Activated T-cell treated with anti-CD3 and anti-CD28 coated beads for 4 hours (primary cell): ENCODE measurements around the gene ISL2.
A peak's percentile ranks its signal among the peaks of the same experiment; 100 is the strongest.
"Not testable (repeated sequence)": the region's sequence is repeated elsewhere in the genome, so short reads cannot be mapped to it uniquely, and the experiment has no call there.

Source experiments
- DNase-seq: peaks from one replicate; pipeline ENCODE4 v3.0.0-alpha.2; 2020

The ISL2 gene

DNA sequence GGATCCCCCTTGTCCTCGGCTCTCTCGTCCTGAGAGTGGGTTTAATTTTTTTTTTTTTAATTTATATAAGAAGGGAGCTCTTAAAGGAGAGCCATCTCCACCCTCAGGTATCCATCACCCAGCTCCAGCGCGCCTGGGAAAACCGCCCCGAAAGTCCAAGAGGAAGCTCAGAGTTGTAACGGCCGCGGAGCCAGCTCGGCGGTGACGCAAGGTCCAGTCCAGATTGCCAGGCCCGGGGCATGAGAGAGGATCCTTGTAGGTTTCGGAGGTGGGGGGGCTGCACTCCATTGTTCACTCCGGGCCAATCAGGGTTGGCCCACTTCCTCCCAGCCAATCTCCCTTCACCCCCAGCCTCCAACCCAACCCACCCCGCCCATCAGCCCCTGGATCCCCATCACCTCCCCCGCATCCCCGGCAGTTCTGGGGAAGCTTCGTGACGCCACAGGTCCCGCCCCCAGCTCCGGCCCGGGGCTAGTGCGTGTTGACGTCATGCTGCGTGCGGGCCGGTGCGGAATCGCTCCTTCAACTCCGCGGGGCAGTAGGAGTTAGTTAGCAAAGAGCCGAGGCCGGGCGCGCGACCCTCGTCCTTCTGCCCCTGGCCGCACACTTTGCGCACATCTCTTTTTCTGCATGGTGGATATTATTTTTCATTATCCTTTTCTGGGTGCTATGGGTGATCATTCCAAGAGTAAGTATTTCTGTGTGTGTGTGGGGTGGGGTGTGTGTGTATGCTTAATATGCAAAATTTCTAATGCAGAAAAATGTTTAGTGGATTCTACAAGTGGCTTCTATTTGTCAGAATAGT, at the start of gene ISL2:
ISL2 (plus strand) TSS at position 520 of the 805 bp plus-strand sequence; CDS start at position 631, 111 bp downstream.
- peak; percentile 55 for DNase-seq

DNA sequence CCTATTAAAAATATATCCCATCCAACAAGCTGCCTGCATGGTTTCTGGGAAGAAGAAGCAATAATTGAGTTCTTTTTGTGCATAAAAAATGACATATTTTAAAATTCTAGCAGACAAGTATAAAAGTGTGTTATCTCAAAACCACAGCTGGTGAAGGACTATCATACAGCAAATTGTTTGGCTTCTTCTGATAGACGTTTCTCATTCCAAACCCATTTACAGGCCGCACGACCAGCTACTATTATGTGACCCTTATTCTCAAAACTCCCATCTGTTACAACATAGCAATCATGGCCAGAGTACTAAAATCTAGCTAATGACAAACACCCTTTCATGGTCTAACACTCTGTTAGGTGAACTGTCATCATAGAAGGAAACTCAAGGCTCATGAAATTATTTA, 47.0 kb upstream of the ISL2 start:
- DNase-seq = no peak

DNA sequence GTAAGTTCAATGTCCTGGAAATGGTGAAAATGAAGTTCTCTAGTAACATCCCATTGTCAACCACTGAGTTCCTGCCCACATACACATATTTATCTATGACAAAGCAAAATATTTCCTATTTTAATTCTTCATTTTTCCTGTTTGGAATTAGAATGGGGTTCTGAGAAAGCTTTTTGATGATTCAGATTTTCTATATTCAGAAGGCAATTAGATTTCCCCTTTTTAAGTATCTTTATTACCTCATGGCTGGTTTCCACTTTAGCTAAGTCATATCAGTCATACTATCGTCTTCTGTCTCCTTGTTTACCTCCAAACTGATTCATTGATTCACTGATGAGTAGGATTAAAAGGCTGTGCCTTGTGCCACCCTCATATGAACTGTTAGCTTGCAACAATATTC, 43.2 kb upstream of the ISL2 start:
- DNase-seq = no peak

DNA sequence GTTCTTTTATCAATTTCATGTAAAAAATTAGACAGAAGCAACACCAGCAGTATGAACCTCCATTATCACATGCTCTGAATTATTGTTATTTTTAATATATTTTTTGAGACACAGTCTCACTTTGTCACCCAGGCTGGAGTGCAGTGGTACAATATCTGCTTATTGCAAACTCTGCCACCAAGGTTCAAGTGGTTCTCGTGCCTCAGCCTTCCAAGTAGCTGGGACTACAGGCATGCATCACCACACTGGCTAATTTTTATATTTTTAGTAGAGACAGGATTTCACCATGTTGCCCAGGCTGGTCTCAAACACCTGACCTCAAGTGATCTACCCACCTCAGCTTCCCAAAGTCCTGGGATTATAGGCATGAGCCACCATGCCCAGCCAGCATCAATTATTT, 42.1 kb upstream of the ISL2 start:
- not testable (repeated sequence) for DNase-seq

DNA sequence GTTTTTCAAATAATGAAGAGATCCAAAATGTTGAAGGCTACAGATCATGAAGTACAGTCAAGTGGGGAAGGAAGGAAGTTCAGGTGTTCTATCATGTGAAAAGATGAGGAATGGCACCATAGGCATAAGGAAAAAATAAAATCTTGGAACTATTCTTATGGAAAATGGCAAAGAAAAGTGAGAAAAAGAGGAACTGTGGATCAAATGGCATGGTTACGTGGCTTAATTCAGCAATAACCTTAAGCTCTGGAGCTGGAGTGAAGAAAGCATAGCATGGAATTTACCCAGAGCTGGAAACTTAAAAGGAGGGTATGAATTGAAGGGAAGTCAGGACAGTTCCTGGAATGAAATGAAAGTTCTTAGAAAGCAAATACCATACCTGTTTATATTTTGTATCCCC, 39.7 kb upstream of the ISL2 start:
- no peak for DNase-seq

DNA sequence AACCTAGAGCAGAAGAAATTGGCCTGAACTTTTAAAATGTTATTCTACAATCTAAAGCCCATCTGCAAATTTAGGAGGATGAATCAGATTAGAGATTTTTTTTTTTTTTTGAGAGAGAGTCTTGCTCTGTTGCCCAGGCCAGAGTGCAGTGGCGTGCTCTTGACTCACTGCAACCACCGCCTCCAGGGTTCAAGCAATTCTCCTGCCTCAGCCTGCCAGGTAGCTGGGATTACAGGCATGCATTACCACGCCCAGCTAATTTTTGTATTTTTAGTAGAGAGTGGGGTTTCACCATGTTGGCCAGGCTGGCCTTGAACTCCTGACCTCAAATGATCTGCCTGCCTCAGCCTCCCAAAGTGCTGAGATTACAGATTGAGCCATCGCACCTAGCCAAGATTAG, 38.6 kb upstream of the ISL2 start:
- not testable (repeated sequence) for DNase-seq

DNA sequence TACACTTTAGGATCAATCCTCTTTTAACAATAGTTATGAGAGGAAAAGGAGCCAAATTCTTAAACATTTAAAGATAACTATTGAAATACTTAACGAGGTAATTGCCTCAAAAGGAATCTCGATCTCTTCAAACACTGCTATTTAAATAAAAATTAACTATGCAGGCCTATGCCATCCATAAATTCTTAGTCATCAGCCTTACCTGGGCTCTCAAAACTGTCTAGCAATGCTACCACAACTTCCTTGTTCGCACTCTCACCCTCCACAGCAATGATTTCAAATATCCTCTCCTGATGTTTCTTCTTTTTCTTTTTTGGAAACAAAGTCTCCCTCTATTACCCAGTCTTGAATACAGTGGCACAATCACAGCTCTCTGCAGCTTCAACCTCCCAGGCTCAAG, 37.6 kb upstream of the ISL2 start:
- no peak for DNase-seq

DNA sequence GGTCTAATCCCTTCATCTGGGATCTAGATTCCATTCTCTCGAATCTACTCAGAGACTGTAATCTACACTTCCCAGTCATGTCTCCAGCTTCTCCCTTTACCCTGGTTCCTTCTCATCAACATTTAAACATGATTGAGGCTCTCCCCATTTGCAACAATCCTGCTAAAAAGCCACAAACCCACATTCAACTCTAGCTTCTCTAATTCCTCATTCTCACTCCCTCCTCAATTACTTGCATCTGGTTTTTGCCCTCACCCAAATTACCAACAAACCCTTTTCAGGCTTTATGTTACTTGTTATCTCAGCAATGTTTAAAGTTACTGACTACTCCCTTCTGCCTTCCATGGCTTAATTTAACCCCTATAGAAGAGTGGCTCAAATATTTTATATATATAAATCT, 36.8 kb upstream of the ISL2 start:
- no peak for DNase-seq

DNA sequence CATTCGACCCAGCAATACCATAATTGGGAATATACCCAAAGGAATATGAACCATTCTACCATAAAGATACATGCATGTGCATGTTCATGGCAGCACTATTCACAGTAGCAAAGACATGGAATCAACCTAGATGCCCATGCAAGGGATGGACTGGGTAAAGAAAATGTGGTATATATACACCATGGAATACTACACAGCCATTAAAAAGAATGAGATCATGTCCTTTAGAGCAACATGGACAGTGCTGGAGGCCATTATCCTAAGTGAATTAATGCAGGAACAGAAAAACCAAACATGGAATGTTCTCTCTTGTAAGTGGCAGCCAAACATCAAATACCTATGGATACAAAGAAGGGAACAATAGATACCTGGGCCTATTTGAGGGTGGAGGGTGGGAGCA, 32.7 kb upstream of the ISL2 start:
- DNase-seq = no peak

DNA sequence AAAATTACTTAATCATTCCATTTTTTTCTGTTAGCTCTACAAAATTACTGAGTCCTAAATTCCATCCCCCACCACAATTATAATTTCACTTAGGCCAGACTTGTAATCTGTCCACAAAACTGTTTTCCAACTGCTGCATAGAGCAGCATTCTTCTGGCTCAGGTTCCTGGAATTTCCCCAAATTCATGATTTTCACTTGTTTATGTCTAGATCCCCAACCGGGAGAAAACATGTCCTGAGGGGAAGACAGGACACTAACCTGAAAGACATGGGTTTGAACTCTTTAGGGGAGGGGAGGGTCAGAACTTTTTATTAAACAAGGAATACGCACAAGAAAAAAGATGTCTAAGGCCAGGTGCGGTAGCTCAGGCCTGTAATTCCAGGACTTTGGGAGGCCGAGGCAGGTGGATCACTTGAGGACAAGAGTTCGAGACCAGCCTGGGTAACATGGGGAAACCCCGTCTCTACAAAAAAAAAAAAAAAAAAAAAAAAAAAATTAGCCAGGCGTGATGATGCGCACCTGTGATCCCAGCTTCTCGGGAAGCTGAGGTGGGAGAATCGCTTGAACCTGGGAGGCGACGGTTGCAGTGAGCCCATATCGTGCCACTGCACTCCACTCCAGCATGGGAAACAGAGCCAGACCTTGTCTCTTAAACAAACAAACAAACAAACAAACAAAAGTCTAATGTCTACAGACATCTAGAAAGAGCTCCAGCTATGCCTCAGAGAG, 26.8 kb upstream of the ISL2 start:
- no peak for DNase-seq

DNA sequence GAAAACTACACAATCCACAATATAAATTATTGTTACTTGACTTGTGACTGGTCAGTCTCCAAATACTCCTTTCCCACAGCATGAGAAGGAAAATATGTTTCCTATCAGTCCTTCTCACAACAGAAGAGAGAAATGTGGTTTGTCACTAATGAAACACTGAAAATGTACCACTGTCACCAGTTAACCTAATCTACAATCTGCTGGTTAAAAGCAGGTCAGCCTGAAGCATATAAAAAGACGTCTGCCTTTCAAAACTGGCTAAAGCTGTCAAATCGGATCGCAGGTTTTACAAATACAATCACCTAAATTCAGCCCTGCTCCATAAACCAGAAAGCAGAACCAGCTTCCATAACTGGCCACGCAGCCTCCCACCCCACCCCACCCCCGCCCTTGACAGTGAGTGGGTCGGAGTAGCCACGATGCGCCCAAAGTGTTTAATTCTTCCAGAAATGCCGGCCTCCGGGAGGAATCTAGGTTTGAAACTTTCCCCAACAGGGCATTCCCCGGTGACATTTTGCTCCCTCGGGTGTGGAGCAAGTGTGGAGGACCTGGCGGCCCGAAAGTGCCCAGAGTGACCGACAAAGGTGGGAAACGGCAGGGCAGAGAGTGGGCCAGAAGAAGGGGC, 26.0 kb upstream of the ISL2 start:
- peak; percentile 3 for DNase-seq

DNA sequence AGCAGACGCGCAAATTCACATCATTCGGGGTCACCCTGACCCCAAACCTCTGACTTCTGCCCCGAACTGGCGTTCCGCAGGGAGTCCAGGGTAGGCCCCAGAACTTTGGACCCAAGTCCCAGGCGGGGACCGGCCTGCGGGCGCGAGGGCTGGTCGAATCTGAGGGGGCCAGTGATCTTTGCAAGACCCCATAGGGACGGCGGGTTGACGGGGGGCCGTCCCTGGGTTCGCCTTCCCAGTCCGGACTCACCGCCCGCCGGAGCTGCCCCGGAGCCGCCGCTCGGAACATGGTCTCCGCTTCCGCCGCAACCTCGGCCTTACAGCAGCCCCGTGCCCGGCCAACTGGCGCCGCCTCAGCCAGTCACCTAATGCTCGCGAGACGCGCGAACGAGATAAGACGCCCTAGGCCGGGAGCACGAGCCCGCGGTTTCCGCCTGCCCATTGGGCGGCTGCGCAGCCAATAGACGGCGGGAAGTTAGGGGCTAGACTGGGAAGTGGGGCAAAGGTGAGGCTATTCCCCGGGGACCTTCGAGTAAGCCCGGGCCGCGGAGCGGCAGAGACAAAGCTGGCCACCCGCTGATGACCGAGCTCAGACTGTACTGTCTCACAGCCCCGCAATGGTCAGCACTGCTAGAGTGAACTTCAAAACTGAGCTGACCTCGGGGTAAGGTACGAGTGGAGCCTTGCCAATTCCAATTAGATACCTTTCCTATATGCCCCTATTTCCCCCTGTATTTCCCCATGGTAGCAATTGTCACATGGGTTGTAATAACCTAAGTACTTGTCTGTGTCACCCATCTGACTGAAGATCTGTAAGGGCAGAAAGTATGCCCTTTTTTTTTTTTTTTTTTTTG, 25.2 kb upstream of the ISL2 start, which contains the start of gene ETFA:
ETFA (minus strand) TSS at position 370 of the 854 bp plus-strand sequence; CDS start at position 289, 81 bp downstream.
- peak; percentile 85 for DNase-seq

DNA sequence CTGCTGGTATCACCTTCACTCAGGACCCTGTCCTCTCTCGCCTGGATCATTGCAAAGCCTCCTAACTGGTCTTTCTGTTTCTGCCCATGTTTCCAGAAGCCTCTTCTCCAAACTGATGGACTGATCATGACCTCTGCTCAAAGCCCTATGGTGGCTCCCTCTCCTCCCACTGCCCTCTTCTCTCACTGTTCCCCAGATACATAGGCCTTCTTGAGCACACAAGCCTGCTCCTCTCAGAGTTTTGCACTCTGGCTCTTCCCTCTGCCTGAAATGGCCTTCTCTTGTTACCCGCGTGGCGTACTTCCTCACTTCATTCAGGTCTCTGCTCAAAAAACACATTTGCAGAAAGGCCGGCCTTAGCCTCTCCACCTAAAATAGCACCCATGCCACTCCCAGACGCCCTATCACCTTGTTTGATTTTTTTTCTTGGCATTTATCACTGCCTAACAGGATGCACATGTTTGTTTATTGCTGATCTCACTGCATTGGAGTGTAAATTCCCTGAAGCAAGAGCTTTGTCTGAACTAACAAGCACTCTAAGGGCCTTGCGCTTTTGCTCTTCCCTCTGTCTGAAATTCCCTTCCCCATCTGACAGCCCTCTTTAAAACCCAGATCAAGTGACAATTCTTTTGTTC, 23.9 kb upstream of the ISL2 start:
- no peak for DNase-seq

DNA sequence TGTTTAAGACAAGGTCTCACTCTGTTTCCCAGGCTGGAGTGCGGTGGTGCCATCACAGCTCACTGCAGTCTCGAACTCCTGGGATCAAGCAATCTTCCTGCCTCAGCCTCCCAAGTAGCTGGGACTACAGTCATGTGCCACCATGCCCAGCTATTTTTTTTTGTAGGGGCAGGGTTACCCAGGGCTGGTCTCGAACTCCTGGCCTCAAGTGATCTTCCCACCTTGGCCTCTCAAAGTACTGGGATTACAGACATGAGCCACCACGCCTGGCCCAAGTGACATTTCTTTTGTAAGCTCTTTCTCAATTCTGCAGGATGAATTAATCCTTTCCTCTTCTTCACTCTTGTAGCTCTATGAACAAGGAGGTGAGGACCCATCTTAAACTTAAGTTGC, 23.4 kb upstream of the ISL2 start:
- not testable (repeated sequence) for DNase-seq

DNA sequence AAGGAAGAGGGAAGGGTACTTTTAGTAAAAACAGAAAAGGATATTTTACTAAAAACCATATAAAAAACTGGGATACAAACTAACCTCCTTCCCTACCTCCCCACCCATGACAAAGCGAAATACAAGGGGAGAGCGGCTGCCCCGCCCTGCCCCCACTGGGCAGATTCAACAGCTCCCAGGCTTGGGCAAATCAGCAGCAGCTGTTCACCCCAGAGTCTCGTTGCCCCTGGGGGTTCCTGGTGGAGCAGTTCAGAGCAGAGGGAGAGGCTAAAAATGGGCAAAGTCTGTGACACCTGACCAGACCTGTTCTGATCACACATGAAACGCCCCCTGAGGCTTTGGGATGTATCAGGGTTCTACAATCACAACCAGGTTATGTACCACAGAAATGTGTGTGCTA, 22.8 kb upstream of the ISL2 start:
- no peak for DNase-seq

DNA sequence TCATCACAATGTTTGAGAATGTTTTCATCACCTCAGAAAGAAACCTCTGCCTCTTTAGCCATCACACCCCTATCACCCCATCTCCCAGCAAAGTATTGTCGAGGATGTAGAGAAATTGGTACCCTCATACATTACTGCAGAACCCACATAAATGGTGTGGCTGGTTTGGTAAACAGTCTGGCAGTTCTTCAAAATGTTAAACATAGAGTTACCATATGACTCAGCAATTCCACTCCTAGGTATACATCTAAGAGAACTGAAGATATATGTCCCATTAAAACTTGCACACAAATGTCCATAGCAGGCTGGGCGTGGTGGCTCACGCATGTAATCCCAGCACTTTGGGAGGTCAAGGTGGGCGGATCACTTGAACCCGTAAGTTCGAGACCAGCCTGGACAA, 16.6 kb upstream of the ISL2 start:
- DNase-seq = no peak

DNA sequence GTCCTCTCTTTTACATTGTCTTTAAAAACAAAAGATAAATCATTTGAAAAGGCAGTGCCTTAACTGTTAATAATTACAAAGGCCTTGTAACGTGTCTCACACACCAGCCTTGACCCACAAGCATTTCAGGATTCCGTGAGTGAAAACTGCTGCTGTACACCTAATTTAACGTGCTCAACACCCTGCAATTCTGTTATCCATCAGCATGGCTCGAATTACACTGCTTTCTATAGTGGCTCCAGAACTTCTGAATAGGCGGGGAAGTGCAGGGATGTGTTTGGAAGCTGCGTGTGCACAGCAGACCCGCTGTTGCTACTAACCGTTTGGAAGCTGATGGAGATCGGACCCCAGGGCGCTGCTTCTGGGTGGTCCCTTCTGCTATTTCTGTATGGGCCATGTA, 15.4 kb upstream of the ISL2 start:
- DNase-seq = no peak

DNA sequence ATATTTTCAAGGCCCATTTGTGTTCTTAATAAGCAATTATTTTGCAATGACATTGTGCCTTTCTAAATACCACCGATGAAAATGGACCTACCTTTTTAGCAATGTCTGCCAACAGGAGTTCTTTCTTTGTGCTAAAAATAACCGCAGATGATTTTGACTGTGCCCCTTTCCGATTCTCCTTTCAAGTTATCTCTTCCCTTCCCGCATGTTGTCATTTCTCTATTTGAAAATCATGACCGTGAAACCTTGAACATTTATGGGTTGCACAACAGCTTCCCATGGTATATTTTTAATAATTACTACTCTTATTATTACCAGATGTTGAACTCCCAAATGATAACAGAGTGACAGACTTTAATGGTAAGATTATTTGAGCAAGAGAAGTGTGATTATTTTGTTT, 15.0 kb upstream of the ISL2 start:
- DNase-seq = no peak

DNA sequence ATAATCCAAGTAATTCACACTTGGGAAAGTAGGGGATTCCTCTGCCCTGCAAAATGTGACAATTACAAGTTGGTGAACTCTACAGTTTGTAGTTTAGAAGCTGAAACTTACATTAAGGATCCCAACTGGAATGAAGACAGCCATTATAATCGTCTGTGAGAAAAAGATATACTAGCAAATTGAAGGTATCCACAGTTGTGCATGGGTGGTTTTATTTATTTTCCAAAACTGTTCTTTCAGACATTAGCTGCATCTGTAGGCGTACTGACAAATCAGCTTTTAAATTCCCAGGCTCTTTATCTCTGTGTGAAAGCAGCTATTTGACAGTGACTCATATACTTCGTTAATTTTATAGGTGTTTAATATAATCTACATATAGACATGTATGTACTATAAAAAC, 12.5 kb upstream of the ISL2 start:
- no peak for DNase-seq

DNA sequence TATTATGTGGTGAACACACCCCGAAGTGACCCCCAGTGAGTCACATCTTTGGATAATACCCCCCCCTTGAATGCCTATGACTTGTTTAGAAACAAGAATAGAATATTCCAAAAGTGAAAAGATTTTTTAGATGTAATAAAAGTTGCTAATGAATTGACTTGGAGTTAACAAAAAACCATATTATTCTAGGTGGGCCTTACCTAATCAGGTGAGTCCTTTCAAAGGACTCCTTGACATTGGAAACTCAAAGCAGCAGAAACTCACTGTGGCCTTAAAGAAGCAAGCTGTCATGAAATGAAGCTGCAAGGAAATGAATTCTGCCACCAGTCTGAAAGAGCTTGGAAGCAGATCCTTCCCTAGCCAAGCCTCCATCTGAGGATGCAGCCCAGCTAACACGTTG, 10.9 kb upstream of the ISL2 start:
- no peak for DNase-seq

DNA sequence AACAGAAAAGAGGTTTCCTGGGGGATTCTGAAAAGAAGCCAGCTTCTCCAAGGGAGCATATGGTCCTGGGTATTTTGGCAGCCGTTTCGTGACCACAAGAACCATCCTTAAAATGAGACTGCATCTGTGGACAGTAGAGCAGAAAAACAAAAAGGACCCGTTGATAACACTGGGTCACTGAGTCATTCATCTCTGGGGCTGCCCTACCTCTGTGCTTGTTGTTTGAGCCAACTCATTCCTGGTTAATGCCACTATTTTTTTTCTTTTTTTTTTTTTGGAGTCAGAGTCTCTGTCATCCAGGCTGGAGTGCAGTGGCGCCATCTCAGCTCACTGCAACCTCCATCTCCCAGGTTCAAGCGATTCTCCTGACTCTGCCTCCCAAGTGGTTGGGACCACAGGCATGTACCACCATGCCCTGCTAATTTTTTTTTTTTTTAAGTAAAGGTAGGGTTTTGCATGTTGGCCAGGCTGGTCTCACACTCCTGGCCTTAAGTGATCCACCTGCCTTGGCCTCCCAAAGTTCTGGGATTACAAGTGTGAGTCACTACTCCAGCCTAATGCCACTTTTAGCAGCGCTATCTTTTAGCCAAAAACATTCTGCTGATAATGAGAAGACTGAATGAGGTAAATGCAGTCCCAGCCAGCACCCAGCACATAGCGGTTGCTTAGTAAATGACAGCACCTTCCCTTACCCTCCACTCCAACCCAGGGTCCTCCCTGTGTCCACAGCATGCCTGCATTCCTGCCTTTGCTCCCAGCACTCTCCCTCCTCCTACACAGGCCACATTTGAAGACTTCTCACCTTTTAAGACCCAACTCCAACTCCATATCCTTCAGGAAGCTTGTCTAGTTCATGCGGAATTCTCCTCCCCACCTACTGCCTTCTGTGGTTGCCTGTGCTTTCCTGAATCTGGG, 9.1 kb upstream of the ISL2 start:
- no peak for DNase-seq
